Measurements from ENCODE around the gene DND1.
"Not testable (repeated sequence)": the region's sequence is repeated elsewhere in the genome, so short reads cannot be mapped to it uniquely, and the experiment has no call there.

Gene DND1

GRCh38 chr5:140673187-140673976, at the start of gene DND1:
Gene DND1 (minus strand): TSS chr5:140673576. CDS start chr5:140673542, 34 bp downstream.
- no peak within 1 kb of the TSS for H3K4me3 ChIP-seq (ENCODE audit: low read depth, low read length)
- DNase-seq (ENCODE audit: low read depth, low spot score), result no peak
- no peak for TF ChIP-seq CTCF (IDR thresholded peaks at IDR 0.05; ENCODE audit: insufficient read depth, low read length, missing control alignments)
- ChIA-PET CTCF (no interaction called here), POLR2A (interaction anchor here (1.1 kb wide), 1 partner anchor 18 kb away, joined by 4 read pairs; the partner anchor contains the start of genes HARS1 and HARS2)

- DNase-seq (ENCODE audit: low read depth, low spot score); H3K4me3 ChIP-seq (ENCODE audit: low read depth, low read length); POLR2A ChIA-PET: not testable (repeated sequence)
- CTCF ChIA-PET, result interaction anchor here (0.9 to 4.9 kb wide), 5 partner anchors 10 to 479 kb away, joined by 3 to 57 read pairs (median 20); partner anchors contain the start of gene SLC4A9
Measured at GRCh38 chr5:140721395-140721794, 48.0 kb upstream of the DND1 start.

GRCh38 chr5:140720738-140721137, 47.4 kb upstream of the DND1 start:
- CTCF ChIA-PET, result interaction anchor here (0.6 to 4.9 kb wide), 8 partner anchors 9 to 478 kb away, joined by 3 to 57 read pairs (median 10); partner anchors contain the start of gene SLC4A9
- H3K4me3 ChIP-seq (ENCODE audit: low read depth, low read length); POLR2A ChIA-PET; DNase-seq (ENCODE audit: low read depth, low spot score): not testable (repeated sequence)

- CTCF ChIA-PET, result interaction anchor here (0.6 to 4.9 kb wide), 5 partner anchors 346 to 474 kb away, joined by 3 to 57 read pairs (median 6); partner anchors contain the start of gene SLC4A9
- TF ChIP-seq CTCF (IDR thresholded peaks at IDR 0.05; ENCODE audit: insufficient read depth, low read length, missing control alignments), result no peak
- H3K4me3 ChIP-seq (ENCODE audit: low read depth, low read length), result peak overlapping the region; percentile 34; the same call in 1 of the 2 replicates
Measured at GRCh38 chr5:140718266-140718592, 44.9 kb upstream of the DND1 start.

GRCh38 chr5:140716238-140716637, 42.9 kb upstream of the DND1 start:
- POLR2A ChIA-PET; DNase-seq (ENCODE audit: low read depth, low spot score); H3K4me3 ChIP-seq (ENCODE audit: low read depth, low read length): not testable (repeated sequence)
- CTCF ChIA-PET, result interaction anchor here (2.0 kb wide), 1 partner anchor 356 kb away, joined by 5 read pairs; the partner anchor contains the start of gene SLC4A9

More at GRCh38 chr5:140718266-140718592, 44.9 kb upstream of the DND1 start:
- DNase-seq (ENCODE audit: low read depth, low spot score), result no peak
- POLR2A ChIA-PET, result interaction anchor here (0.6 to 1.3 kb wide), 5 partner anchors 9 to 318 kb away, joined by 3 to 4 read pairs (median 3); partner anchors contain the start of genes HARS1 and ZMAT2

- no peak overlapping the region for H3K4me3 ChIP-seq (ENCODE audit: low read depth, low read length)
- ChIA-PET POLR2A (no interaction called here), CTCF (no interaction called here)
- no peak for TF ChIP-seq CTCF (IDR thresholded peaks at IDR 0.05; ENCODE audit: insufficient read depth, low read length, missing control alignments)
- no peak for DNase-seq (ENCODE audit: low read depth, low spot score)
Measured at GRCh38 chr5:140713562-140714094, 40.3 kb upstream of the DND1 start.

- no peak overlapping the region for H3K4me3 ChIP-seq (ENCODE audit: low read depth, low read length)
- TF ChIP-seq CTCF (IDR thresholded peaks at IDR 0.05; ENCODE audit: insufficient read depth, low read length, missing control alignments), result no peak
- DNase-seq (ENCODE audit: low read depth, low spot score), result no peak
- POLR2A ChIA-PET, result interaction anchor here (1.1 to 1.8 kb wide), 2 partner anchors 21 to 154 kb away, joined by 4 to 6 read pairs; partner anchors contain the start of genes HARS1, HARS2 and SRA1
- CTCF ChIA-PET, result interaction anchor here (0.9 to 2.1 kb wide), 2 partner anchors 8 to 348 kb away, joined by 3 to 9 read pairs; no protein-coding TSS in a partner anchor
Measured at GRCh38 chr5:140711794-140712193, 38.4 kb upstream of the DND1 start.
